Astrocyte of the hippocampus (primary cell): ENCODE results near the gene EIF2B4.

Source experiments
- DNase-seq: peaks from one replicate; pipeline ENCODE4 v3.0.0; 2011; ENCODE audit warnings: low read depth, low spot score

Gene EIF2B4

GRCh38 chr2:27370026-27370815 lies at the start of gene EIF2B4, which contains the start of gene SNX17:
Gene EIF2B4 (minus strand): TSS chr2:27370338. CDS start chr2:27370314, 24 bp downstream.
Gene SNX17 (plus strand): TSS chr2:27370616. CDS start chr2:27370744, 128 bp downstream.
- peak; percentile 100 for DNase-seq

GRCh38 chr2:27416151-27416550 lies 46.0 kb upstream of the EIF2B4 start:
- no peak for DNase-seq

- DNase-seq, result no peak
These were observed 42.4 kb upstream of the EIF2B4 start for GRCh38 chr2:27412419-27413152.

GRCh38 chr2:27409321-27410073 lies 39.4 kb upstream of the EIF2B4 start, which contains the start of gene PPM1G:
Gene PPM1G (minus strand): TSS chr2:27409591. CDS start chr2:27409422, 169 bp downstream.
- peak; percentile 98 for DNase-seq

GRCh38 chr2:27408601-27409320 lies 38.6 kb upstream of the EIF2B4 start:
- no peak for DNase-seq

- peak; percentile 55 for DNase-seq
These were observed 37.8 kb upstream of the EIF2B4 start for GRCh38 chr2:27407798-27408491.

- peak; percentile 60 for DNase-seq
These were observed 30.4 kb upstream of the EIF2B4 start for GRCh38 chr2:27400348-27401135.

GRCh38 chr2:27398962-27399361 lies 28.8 kb upstream of the EIF2B4 start:
- DNase-seq, result no peak

- no peak for DNase-seq
These were observed 23.1 kb upstream of the EIF2B4 start for GRCh38 chr2:27393225-27393624.

- no peak for DNase-seq
These were observed 20.9 kb upstream of the EIF2B4 start for GRCh38 chr2:27390822-27391679.

GRCh38 chr2:27381577-27382181 lies 11.5 kb upstream of the EIF2B4 start:
- DNase-seq, result no peak

GRCh38 chr2:27380626-27381545 lies 10.7 kb upstream of the EIF2B4 start, which contains the start of gene ZNF513:
Gene ZNF513 (minus strand): TSS chr2:27380734. CDS start chr2:27380526, 208 bp downstream.
- DNase-seq, result peak; percentile 99

- DNase-seq, result peak; percentile 51
These were observed 9.9 kb upstream of the EIF2B4 start for GRCh38 chr2:27379836-27380625.

- DNase-seq, result no peak
These were observed 9.3 kb upstream of the EIF2B4 start for GRCh38 chr2:27379383-27379835.

GRCh38 chr2:27378809-27379290 lies 8.7 kb upstream of the EIF2B4 start:
- DNase-seq, result no peak
